SK-N-SH (cell line): ENCODE measurements around the gene C17orf50. TPM values are rescaled to one million over a fixed set of nuclear protein-coding genes. Genes with fewer than 3 reads are reported as not detected.

Source experiments
- CHD2 ChIP-seq: fragments of 150-350 bp; IDR thresholded peaks from 2 replicates; pipeline ENCODE4 v1.6.1; 2018; ENCODE audit warnings: low read length; ENCODE audit not compliant: partially characterized antibody
- EZH2phosphoT487 ChIP-seq: fragments of 200-600 bp; sonication (generic); IDR thresholded peaks from 2 replicates; pipeline ENCODE4 v1.6.1; 2017; ENCODE audit warnings: low read depth, mixed run types, mild to moderate bottlenecking, antibody characterized with exemption, moderate library complexity, borderline replicate concordance
- FOXJ3 ChIP-seq: sonication (generic); formaldehyde crosslinking; IDR thresholded peaks from 2 replicates; pipeline ENCODE4 v1.5.1; 2020; ENCODE audit warnings: mild to moderate bottlenecking, missing genetic modification reagents
- FOXM1 ChIP-seq: IDR thresholded peaks from 2 replicates; pipeline ENCODE4 v1.4.0; 2012; ENCODE audit warnings: low read depth, mild to moderate bottlenecking
- GABPA ChIP-seq: IDR thresholded peaks from 2 replicates; pipeline ENCODE4 v1.4.0; 2012; ENCODE audit warnings: low read depth, mild to moderate bottlenecking
- MEF2A ChIP-seq: IDR thresholded peaks from 2 replicates; pipeline ENCODE4 v1.4.0; 2012; ENCODE audit warnings: low read depth, borderline replicate concordance
- POLR2AphosphoS5 ChIP-seq: IDR thresholded peaks from 2 replicates; pipeline ENCODE4 v1.6.1; 2012; ENCODE audit warnings: low read depth, low read length
- RAD21 ChIP-seq: IDR thresholded peaks from 2 replicates; pipeline ENCODE4 v1.6.1; 2012; ENCODE audit warnings: mild to moderate bottlenecking, low read length
- RFX5 ChIP-seq: IDR thresholded peaks from 2 replicates; pipeline ENCODE4 v1.6.1; 2012; ENCODE audit warnings: mild to moderate bottlenecking, improper control_type of control experiment, low read length
- SIN3A ChIP-seq: IDR thresholded peaks from 2 replicates; pipeline ENCODE4 v1.6.1; 2012; ENCODE audit warnings: low read depth, mild to moderate bottlenecking, low read length, moderate library complexity, borderline replicate concordance
- SMC3 ChIP-seq: IDR thresholded peaks from 2 replicates; pipeline ENCODE4 v1.6.1; 2012; ENCODE audit warnings: low read depth, low read length, improper control_type of control experiment
- TAF1 ChIP-seq: IDR thresholded peaks from 2 replicates; pipeline ENCODE4 v1.6.1; 2012; ENCODE audit warnings: low read depth, mild to moderate bottlenecking, low read length, moderate library complexity, borderline replicate concordance
- TCF12 ChIP-seq: IDR thresholded peaks from 2 replicates; pipeline ENCODE4 v1.4.0; 2012
- YY1 ChIP-seq: IDR thresholded peaks from 2 replicates; pipeline ENCODE4 v1.4.0; 2012; ENCODE audit warnings: low read depth, mild to moderate bottlenecking
- polyA plus RNA-seq, 3 experiments: library from polyadenylated mRNA; depleted of rRNA; stranded (reverse); fragments of >200 nt; gene quantifications; 2 replicates each; pipeline ENCODE4 v1.2.3, GENCODE V29; 2012
- TF ChIP-seq, protein P1 (sequence below): IDR thresholded peaks from 2 replicates; pipeline ENCODE4; 2012
- TF ChIP-seq, protein P2 (sequence below): fragments of 150-350 bp; IDR thresholded peaks from 2 replicates; pipeline ENCODE4 v1.6.1; 2016; ENCODE audit warnings: mild to moderate bottlenecking, low read depth, low read length
- TF ChIP-seq, protein P3 (sequence below): IDR thresholded peaks from 2 replicates; pipeline ENCODE4 v1.4.0; 2012; ENCODE audit warnings: low read depth
- TF ChIP-seq, protein P4 (sequence below): IDR thresholded peaks from 2 replicates; pipeline ENCODE4 v1.6.1; 2012; ENCODE audit warnings: mild to moderate bottlenecking, low read depth, low read length, moderate library complexity

C17orf50 gene
- polyA plus RNA-seq, 1 of the 3 experiments (the other 2 are of a cell fraction), result 0.05 TPM

DNA sequence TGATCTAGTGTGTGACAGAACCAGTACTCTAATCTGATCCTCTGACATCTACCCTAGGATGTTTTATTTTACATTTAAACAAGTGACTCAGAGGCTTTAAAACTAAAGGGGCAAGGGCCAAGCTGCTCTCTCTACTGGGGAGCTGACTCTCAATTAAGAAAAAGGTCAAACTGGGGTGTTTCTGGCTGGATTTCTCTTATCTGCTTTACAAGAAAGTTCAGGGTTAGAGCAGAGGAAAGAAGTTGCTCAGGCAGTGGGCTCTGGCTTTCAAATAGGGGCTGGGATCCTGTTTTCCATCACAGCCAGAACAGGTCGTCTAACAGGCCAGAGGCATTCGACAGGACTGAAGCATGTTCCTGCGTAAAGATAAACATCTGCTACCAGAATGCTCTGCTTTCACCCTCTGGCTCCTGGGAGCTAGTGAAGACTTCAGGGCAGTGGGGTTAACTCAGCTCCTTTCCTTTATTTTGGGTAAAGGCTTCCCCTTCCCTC lies 26.3 kb downstream of the C17orf50 start (continued):
- TF ChIP-seq, protein P1, sequence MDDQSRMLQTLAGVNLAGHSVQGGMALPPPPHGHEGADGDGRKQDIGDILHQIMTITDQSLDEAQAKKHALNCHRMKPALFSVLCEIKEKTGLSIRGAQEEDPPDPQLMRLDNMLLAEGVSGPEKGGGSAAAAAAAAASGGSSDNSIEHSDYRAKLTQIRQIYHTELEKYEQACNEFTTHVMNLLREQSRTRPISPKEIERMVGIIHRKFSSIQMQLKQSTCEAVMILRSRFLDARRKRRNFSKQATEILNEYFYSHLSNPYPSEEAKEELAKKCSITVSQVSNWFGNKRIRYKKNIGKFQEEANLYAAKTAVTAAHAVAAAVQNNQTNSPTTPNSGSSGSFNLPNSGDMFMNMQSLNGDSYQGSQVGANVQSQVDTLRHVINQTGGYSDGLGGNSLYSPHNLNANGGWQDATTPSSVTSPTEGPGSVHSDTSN, result no peak
- TF ChIP-seq TCF12 (peak; percentile 59), TAF1 (no peak), GABPA (no peak), EZH2phosphoT487 (no peak), FOXM1 (no peak), POLR2AphosphoS5 (peak; percentile 20; the same call in 1 of the 2 replicates), FOXJ3 (CRISPR knock-in tag) (peak; percentile 63; the same call in 1 of the 2 replicates), YY1 (no peak), SIN3A (no peak), MEF2A (no peak), CHD2 (peak; percentile 89), RFX5 (no peak; the same call in 1 of the 2 replicates), RAD21 (no peak; the same call in none of the 2 replicates), SMC3 (no peak)
- TF ChIP-seq, protein P2, sequence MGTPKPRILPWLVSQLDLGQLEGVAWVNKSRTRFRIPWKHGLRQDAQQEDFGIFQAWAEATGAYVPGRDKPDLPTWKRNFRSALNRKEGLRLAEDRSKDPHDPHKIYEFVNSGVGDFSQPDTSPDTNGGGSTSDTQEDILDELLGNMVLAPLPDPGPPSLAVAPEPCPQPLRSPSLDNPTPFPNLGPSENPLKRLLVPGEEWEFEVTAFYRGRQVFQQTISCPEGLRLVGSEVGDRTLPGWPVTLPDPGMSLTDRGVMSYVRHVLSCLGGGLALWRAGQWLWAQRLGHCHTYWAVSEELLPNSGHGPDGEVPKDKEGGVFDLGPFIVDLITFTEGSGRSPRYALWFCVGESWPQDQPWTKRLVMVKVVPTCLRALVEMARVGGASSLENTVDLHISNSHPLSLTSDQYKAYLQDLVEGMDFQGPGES, result no peak
- TF ChIP-seq, protein P3, sequence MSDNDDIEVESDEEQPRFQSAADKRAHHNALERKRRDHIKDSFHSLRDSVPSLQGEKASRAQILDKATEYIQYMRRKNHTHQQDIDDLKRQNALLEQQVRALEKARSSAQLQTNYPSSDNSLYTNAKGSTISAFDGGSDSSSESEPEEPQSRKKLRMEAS, result 0 out of 2 replicates have a peak, but pooled peaks have one; percentile 32
- TF ChIP-seq, protein P4, sequence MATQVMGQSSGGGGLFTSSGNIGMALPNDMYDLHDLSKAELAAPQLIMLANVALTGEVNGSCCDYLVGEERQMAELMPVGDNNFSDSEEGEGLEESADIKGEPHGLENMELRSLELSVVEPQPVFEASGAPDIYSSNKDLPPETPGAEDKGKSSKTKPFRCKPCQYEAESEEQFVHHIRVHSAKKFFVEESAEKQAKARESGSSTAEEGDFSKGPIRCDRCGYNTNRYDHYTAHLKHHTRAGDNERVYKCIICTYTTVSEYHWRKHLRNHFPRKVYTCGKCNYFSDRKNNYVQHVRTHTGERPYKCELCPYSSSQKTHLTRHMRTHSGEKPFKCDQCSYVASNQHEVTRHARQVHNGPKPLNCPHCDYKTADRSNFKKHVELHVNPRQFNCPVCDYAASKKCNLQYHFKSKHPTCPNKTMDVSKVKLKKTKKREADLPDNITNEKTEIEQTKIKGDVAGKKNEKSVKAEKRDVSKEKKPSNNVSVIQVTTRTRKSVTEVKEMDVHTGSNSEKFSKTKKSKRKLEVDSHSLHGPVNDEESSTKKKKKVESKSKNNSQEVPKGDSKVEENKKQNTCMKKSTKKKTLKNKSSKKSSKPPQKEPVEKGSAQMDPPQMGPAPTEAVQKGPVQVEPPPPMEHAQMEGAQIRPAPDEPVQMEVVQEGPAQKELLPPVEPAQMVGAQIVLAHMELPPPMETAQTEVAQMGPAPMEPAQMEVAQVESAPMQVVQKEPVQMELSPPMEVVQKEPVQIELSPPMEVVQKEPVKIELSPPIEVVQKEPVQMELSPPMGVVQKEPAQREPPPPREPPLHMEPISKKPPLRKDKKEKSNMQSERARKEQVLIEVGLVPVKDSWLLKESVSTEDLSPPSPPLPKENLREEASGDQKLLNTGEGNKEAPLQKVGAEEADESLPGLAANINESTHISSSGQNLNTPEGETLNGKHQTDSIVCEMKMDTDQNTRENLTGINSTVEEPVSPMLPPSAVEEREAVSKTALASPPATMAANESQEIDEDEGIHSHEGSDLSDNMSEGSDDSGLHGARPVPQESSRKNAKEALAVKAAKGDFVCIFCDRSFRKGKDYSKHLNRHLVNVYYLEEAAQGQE, result no peak
